ENCODE measurements around the gene DNAJB4. TPM values are rescaled to one million over a fixed set of nuclear protein-coding genes. Genes with fewer than 3 reads are reported as not detected.
A peak's percentile ranks its signal among the peaks of the same experiment; 100 is the strongest.

The DNAJB4 gene
- total RNA-seq, 1 donor from 2014 or later, result 20.1 TPM

- Histone ChIP-seq H3K4me3 (peak overlapping the region; percentile 55 to 74), H3K36me3 (no peaks in the 10 kb centered on the region), H3K27ac (peak overlapping the region; percentile 88), H3K4me1 (peaks cover 0 to 6% of the 10 kb centered on the region in 2 donors), H3K27me3 (no peaks in the 10 kb centered on the region), H3K9me3 (no peaks in the 10 kb centered on the region)
- intact Hi-C loops (cut with DNase I), result loop anchor here (1.0 to 10.0 kb wide), 3 partner anchors 25 to 322 kb away; partner anchors contain the start of genes FUBP1 and ZZZ3
- no peak for TF ChIP-seq CTCF (IDR thresholded peaks at IDR 0.05)
- DNase-seq (ENCODE audit: low spot score in 2 of 2), result peak in 1 of 2 donors; percentile 71
Observed at GRCh38 chr1:78003882-78004718, 639 bp upstream of the DNAJB4 start.

- DNase-seq (ENCODE audit: low spot score in 2 of 2), result no peak
- H3K36me3 ChIP-seq, result no peaks in the 10 kb centered on the region
- no peaks in the 10 kb centered on the region for H3K27me3 ChIP-seq
- H3K4me3 ChIP-seq, result peak overlapping the region; percentile 55 to 74
- H3K27ac ChIP-seq, result peak overlapping the region; percentile 88
- peaks cover 0 to 6% of the 10 kb centered on the region in 2 donors for H3K4me1 ChIP-seq
- TF ChIP-seq CTCF (IDR thresholded peaks at IDR 0.05), result no peak
- intact Hi-C loops (cut with DNase I), result loop anchor here (10.0 kb wide), 1 partner anchor 171 kb away; no protein-coding TSS in a partner anchor
- no peaks in the 10 kb centered on the region for H3K9me3 ChIP-seq
Observed at GRCh38 chr1:78005448-78005722, 646 bp downstream of the DNAJB4 start.

GRCh38 chr1:78005755-78006154, 1.0 kb downstream of the DNAJB4 start:
- DNase-seq (ENCODE audit: low spot score in 2 of 2), result no peak
- TF ChIP-seq CTCF (IDR thresholded peaks at IDR 0.05), result no peak
- intact Hi-C loops (cut with DNase I), result loop anchor here (2.0 to 10.0 kb wide), 2 partner anchors 109 to 171 kb away; no protein-coding TSS in a partner anchor
- Histone ChIP-seq H3K27me3 (no peaks in the 10 kb centered on the region), H3K4me3 (peak overlapping the region; percentile 55 to 74), H3K9me3 (no peaks in the 10 kb centered on the region), H3K36me3 (no peaks in the 10 kb centered on the region), H3K27ac (peak overlapping the region; percentile 88), H3K4me1 (peaks cover 0 to 6% of the 10 kb centered on the region in 2 donors)

GRCh38 chr1:78006521-78006920, 1.8 kb downstream of the DNAJB4 start:
- Histone ChIP-seq H3K27me3 (no peaks in the 10 kb centered on the region), H3K36me3 (no peaks in the 10 kb centered on the region), H3K4me1 (peaks cover 0 to 10% of the 10 kb centered on the region in 2 donors), H3K4me3 (peak overlapping the region; percentile 55 to 74), H3K27ac (peak overlapping the region; percentile 88), H3K9me3 (no peaks in the 10 kb centered on the region)
- intact Hi-C loops (cut with DNase I), result loop anchor here (2.0 to 10.0 kb wide), 2 partner anchors 108 to 172 kb away; no protein-coding TSS in a partner anchor
- no peak for DNase-seq (ENCODE audit: low spot score in 2 of 2)
- TF ChIP-seq CTCF (IDR thresholded peaks at IDR 0.05), result no peak

- intact Hi-C loops (cut with DNase I), result loop anchor here (2.0 to 10.0 kb wide), 2 partner anchors 107 to 173 kb away; no protein-coding TSS in a partner anchor
- DNase-seq (ENCODE audit: low spot score in 2 of 2), result no peak
- H3K4me1 ChIP-seq, result peaks cover 0 to 10% of the 10 kb centered on the region in 2 donors
- H3K4me3 ChIP-seq, result peak overlapping the region; percentile 55 to 74
- no peaks in the 10 kb centered on the region for H3K9me3 ChIP-seq
- peak overlapping the region; percentile 88 for H3K27ac ChIP-seq
- peaks cover 0 to under 1% of the 10 kb centered on the region in 2 donors for H3K36me3 ChIP-seq
- no peak for TF ChIP-seq CTCF (IDR thresholded peaks at IDR 0.05)
- H3K27me3 ChIP-seq, result no peaks in the 10 kb centered on the region
Observed at GRCh38 chr1:78007677-78008341, 3.1 kb downstream of the DNAJB4 start.
